GM21447 (cell line): Measurements from ENCODE around the gene FHOD1.

ENCODE experiments used
- ATAC-seq: cut with Tn5 transposase; IDR thresholded peaks from one replicate; pipeline ENCODE4 v1.9.1; 2021; ENCODE audit not compliant: unreplicated experiment

The FHOD1 gene

GRCh38 chr16:67179421-67180080 is 67.7 kb downstream of the FHOD1 start:
- no peak for ATAC-seq
